ENCODE results near the gene HEPHL1.

DNA sequence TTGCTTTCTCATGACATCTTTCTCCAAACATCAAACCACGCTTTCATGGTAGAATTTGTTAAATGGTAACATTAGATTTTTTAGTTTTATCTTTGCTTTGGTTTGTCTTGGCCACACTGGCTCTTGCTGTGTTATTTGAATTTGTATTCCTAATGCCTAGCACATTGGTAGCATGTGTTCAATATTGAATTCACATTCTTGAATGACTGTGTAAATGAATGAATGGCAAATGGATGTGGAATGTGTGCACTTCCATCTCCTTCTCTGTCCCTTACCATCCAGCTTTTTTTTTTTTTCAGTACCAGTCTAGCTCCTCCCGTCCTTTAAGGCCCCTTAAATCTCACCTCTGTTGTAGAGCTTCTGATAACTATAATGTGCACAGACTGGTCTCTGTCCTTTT lies 41.2 kb downstream of the HEPHL1 start:
- TF ChIP-seq, protein P1, sequence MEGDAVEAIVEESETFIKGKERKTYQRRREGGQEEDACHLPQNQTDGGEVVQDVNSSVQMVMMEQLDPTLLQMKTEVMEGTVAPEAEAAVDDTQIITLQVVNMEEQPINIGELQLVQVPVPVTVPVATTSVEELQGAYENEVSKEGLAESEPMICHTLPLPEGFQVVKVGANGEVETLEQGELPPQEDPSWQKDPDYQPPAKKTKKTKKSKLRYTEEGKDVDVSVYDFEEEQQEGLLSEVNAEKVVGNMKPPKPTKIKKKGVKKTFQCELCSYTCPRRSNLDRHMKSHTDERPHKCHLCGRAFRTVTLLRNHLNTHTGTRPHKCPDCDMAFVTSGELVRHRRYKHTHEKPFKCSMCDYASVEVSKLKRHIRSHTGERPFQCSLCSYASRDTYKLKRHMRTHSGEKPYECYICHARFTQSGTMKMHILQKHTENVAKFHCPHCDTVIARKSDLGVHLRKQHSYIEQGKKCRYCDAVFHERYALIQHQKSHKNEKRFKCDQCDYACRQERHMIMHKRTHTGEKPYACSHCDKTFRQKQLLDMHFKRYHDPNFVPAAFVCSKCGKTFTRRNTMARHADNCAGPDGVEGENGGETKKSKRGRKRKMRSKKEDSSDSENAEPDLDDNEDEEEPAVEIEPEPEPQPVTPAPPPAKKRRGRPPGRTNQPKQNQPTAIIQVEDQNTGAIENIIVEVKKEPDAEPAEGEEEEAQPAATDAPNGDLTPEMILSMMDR (IDR thresholded peaks at IDR 0.05) = no peak
- TF ChIP-seq POLR2A (IDR thresholded peaks at IDR 0.05) = no peak
